Upper lobe of left lung (tissue), 6 donors: Measurements from ENCODE around the gene CCDC17. TPM values are rescaled to one million over a fixed set of nuclear protein-coding genes. Genes with fewer than 3 reads are reported as not detected.
A peak's percentile ranks its signal among the peaks of the same experiment; 100 is the strongest.

Source experiments
- ATAC-seq, 2 donors: fragments of 200-7000 bp; cut with Tn5 transposase; one replicate each; pipeline ENCODE4 v1.9.1; 2022; ENCODE audit warnings: mild to moderate bottlenecking in 2 of 2, moderate library complexity in 2 of 2; ENCODE audit not compliant: low FRiP score in 2 of 2
- DNase-seq, 2 donors: peaks; one replicate each; pipeline ENCODE4 v3.0.0-alpha.2; 2019 to 2020
- H3K27ac ChIP-seq, 4 donors: fragments of 200-600 bp; sonication (generic); one replicate each; pipeline ENCODE4 v1.5.1; 2016 to 2019
- H3K27me3 ChIP-seq, 4 donors: fragments of 200-600 bp; sonication (generic); one replicate each; pipeline ENCODE4 v1.5.1; 2017 to 2019
- H3K36me3 ChIP-seq, 4 donors: fragments of 200-600 bp; sonication (generic); one replicate each; pipeline ENCODE4 v1.5.1; 2016 to 2019
- H3K4me1 ChIP-seq, 4 donors: fragments of 200-600 bp; sonication (generic); one replicate each; pipeline ENCODE4 v1.5.1; 2018 to 2019
- H3K4me3 ChIP-seq, 4 donors: fragments of 200-600 bp; sonication (generic); one replicate each; pipeline ENCODE4 v1.5.1; 2017 to 2019; ENCODE audit warnings: mild to moderate bottlenecking in 2 of 4, moderate library complexity in 1 of 4
- H3K9me3 ChIP-seq, 4 donors: fragments of 200-600 bp; sonication (generic); one replicate each; pipeline ENCODE4 v1.5.1; 2018 to 2019
- CTCF ChIP-seq, 6 experiments: fragments of 450-650 bp in 4 of 6; fragments of 200-600 bp in 2 of 6; sonication (generic) in 2 of 6; IDR thresholded peaks; one replicate each; pipeline ENCODE4 v1.5.1; 2016 to 2019; ENCODE audit warnings: antibody characterized with exemption in 6 of 6
- EP300 ChIP-seq, 4 donors: sonication (generic); formaldehyde crosslinking; IDR thresholded peaks; one replicate each; pipeline ENCODE4 v1.5.1; 2017; ENCODE audit warnings: antibody characterized with exemption in 4 of 4, control low read depth in 2 of 4
- POLR2A ChIP-seq, 4 donors: fragments of 450-650 bp; IDR thresholded peaks; one replicate each; pipeline ENCODE4 v1.5.1; 2016 to 2017; ENCODE audit warnings: antibody characterized with exemption in 4 of 4, mild to moderate bottlenecking in 2 of 4
- POLR2AphosphoS5 ChIP-seq, 2 donors: sonication (generic); formaldehyde crosslinking; IDR thresholded peaks; one replicate each; pipeline ENCODE4 v1.5.1; 2017; ENCODE audit warnings: antibody characterized with exemption in 2 of 2
- WGBS, 2 donors: methylation state at CpG; one replicate each; pipeline ENCODE4 v1.1.5; 2017 to 2018; 5-methylcytosine and 5-hydroxymethylcytosine counted together
- total RNA-seq, 6 donors: library from RNA; depleted of rRNA in 4 of 6; stranded (reverse); fragments of >200 nt in 4 of 6; gene quantifications; one replicate each; pipeline versions ENCODE4 v1.1.0 to v1.2.1, GENCODE V29; 2016 to 2021
- donor health status: DM: no; HTN: no; CAD: no; lungs with moderate emphysema.
- donor health status: DM: no; HTN: yes; CAD: no; lungs with severe emphysema.

Gene CCDC17
- 10 to 100 TPM in 5 of 6 donors, 1 to 10 TPM in 1; 4.9 to 50.3 (median 19.3) TPM for total RNA-seq

GRCh38 chr1:45623972-45624371, at the start of gene CCDC17:
CCDC17 (minus strand) TSS chr1:45624054; CDS start chr1:45623909, 145 bp downstream.
- ATAC-seq (no peak), DNase-seq (no peak)
- Histone ChIP-seq H3K27me3 (no peaks in the 10 kb centered on the region), H3K4me3 (peak within 1 kb of the TSS in 3 of 4 donors; percentile 3 to 31 (median 23)), H3K27ac (peak within 1 kb of the TSS in 1 of 4 donors; percentile 61), H3K36me3 (peaks cover 12 to 62% (median 42%) of the 10 kb centered on the region in 4 donors), H3K9me3 (no peaks in the 10 kb centered on the region), H3K4me1 (peaks cover 9 to 21% (median 11%) of the 10 kb centered on the region in 4 donors)
- no peak for TF ChIP-seq CTCF (IDR thresholded peaks at IDR 0.05)
- no peak for TF ChIP-seq POLR2AphosphoS5 (IDR thresholded peaks at IDR 0.05)
- no peak for TF ChIP-seq POLR2A (IDR thresholded peaks at IDR 0.05)
- no peak for TF ChIP-seq EP300 (IDR thresholded peaks at IDR 0.05)
- 35 to 51% methylated on average over 4 of the region's 4 CpGs for WGBS, 2 donors

GRCh38 chr1:45669859-45670655, 46.2 kb upstream of the CCDC17 start:
- Histone ChIP-seq H3K36me3 (peaks cover 0 to 3% (median 0%) of the 10 kb centered on the region in 4 donors), H3K9me3 (no peaks in the 10 kb centered on the region), H3K27me3 (no peaks in the 10 kb centered on the region), H3K4me3 (no peak overlapping the region), H3K27ac (no peak overlapping the region), H3K4me1 (peaks cover 30 to 51% (median 42%) of the 10 kb centered on the region in 4 donors)
- ATAC-seq (no peak), DNase-seq (no peak)
- TF ChIP-seq CTCF (IDR thresholded peaks at IDR 0.05): no peak
- no peak for TF ChIP-seq POLR2AphosphoS5 (IDR thresholded peaks at IDR 0.05)
- TF ChIP-seq EP300 (IDR thresholded peaks at IDR 0.05): no peak
- no peak for TF ChIP-seq POLR2A (IDR thresholded peaks at IDR 0.05)
- WGBS, 2 donors: 72 to 77% methylated on average over 6 of the region's 6 CpGs

- Histone ChIP-seq H3K4me3 (no peak overlapping the region), H3K4me1 (peaks cover 26 to 51% (median 41%) of the 10 kb centered on the region in 4 donors), H3K9me3 (no peaks in the 10 kb centered on the region), H3K27ac (no peak overlapping the region), H3K27me3 (no peaks in the 10 kb centered on the region), H3K36me3 (no peaks in the 10 kb centered on the region)
- ATAC-seq: no peak
- WGBS, 2 donors: 70 to 73% methylated on average over 1 of the region's 1 CpG
- TF ChIP-seq POLR2A (IDR thresholded peaks at IDR 0.05) (no peak), POLR2AphosphoS5 (IDR thresholded peaks at IDR 0.05) (no peak), EP300 (IDR thresholded peaks at IDR 0.05) (no peak), CTCF (IDR thresholded peaks at IDR 0.05) (no peak)
- DNase-seq: no peak
These were observed 45.5 kb upstream of the CCDC17 start for GRCh38 chr1:45669379-45669778.

GRCh38 chr1:45668526-45668925, 44.7 kb upstream of the CCDC17 start:
- Histone ChIP-seq H3K4me3 (no peak overlapping the region), H3K9me3 (no peaks in the 10 kb centered on the region), H3K36me3 (peaks cover 0 to 3% (median 0%) of the 10 kb centered on the region in 4 donors), H3K4me1 (peaks cover 22 to 51% (median 37%) of the 10 kb centered on the region in 4 donors), H3K27ac (no peak overlapping the region), H3K27me3 (no peaks in the 10 kb centered on the region)
- TF ChIP-seq POLR2AphosphoS5 (IDR thresholded peaks at IDR 0.05) (no peak), EP300 (IDR thresholded peaks at IDR 0.05) (no peak), CTCF (IDR thresholded peaks at IDR 0.05) (no peak), POLR2A (IDR thresholded peaks at IDR 0.05) (no peak)
- no peak for ATAC-seq
- DNase-seq: no peak
- 94 to 97% methylated on average over 4 of the region's 4 CpGs for WGBS, 2 donors
